GM13977 (cell line): ENCODE measurements around the gene CACNA1C.

ENCODE experiments used
- DNase-seq: peaks from one replicate; pipeline ENCODE4 v3.0.0; 2012; ENCODE audit warnings: low spot score
- in situ Hi-C: fragments of 300-500 bp; cut with MboI; formaldehyde crosslinking; loops from one replicate; pipeline ENCODE4 v1.12.0; 2022; ENCODE audit warnings: low sequenced_read_pairs, low pct_unique_long_range_greater_than_20kb, mixed read lengths, inconsistent platforms; ENCODE audit not compliant: unreplicated experiment
- TF ChIP-seq, protein P1 (sequence below): IDR thresholded peaks from 2 replicates; pipeline ENCODE4 v1.5.1; 2012; ENCODE audit warnings: mild to moderate bottlenecking, control low read depth; ENCODE audit not compliant: insufficient read depth; ENCODE audit errors: extremely low read depth, missing control alignments

The CACNA1C gene

DNA sequence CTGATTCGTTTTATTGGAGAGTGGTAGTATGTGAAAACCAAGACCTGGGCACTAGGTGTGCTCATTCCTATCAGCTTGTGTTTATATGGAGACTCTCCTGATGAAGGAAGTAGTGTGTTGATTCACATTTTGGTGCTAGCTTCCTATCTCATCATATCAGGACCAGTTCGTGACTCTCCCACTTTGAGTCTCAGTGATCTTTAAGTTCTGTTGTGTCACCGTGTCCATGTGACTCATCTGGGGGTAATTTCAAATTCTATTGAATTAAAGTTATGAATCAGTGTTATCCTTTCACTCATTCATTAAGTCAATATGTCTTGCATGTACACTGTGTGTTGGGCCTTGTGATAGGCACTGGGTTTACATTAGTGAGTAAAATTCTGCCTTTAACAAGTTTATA lies 180.2 kb downstream of the CACNA1C start:
- no peak for DNase-seq
- in situ Hi-C loops, result no loop called here
- TF ChIP-seq, protein P1, sequence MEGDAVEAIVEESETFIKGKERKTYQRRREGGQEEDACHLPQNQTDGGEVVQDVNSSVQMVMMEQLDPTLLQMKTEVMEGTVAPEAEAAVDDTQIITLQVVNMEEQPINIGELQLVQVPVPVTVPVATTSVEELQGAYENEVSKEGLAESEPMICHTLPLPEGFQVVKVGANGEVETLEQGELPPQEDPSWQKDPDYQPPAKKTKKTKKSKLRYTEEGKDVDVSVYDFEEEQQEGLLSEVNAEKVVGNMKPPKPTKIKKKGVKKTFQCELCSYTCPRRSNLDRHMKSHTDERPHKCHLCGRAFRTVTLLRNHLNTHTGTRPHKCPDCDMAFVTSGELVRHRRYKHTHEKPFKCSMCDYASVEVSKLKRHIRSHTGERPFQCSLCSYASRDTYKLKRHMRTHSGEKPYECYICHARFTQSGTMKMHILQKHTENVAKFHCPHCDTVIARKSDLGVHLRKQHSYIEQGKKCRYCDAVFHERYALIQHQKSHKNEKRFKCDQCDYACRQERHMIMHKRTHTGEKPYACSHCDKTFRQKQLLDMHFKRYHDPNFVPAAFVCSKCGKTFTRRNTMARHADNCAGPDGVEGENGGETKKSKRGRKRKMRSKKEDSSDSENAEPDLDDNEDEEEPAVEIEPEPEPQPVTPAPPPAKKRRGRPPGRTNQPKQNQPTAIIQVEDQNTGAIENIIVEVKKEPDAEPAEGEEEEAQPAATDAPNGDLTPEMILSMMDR, result no peak

DNA sequence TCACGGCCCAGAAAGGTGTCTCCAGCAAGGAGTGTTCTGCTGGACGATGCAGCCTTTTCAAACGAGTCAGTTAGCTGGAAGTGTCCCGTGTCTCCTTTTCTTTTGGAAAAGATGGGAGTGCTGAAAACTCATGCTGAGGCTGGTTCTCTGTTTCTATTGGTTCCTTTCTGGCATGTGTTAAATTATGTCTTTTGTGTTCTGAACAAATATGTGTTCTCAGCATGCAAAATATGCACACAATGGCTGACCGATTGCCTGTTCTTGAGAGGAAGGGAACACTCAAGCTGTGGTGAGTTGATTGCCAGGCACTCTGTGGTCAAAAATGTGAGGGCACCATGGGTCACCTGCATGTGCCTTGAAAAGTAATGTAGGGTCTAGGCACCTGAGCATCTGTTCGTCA lies 181.3 kb downstream of the CACNA1C start:
- in situ Hi-C loops, result no loop called here
- TF ChIP-seq, protein P1, result no peak
- DNase-seq, result no peak

DNA sequence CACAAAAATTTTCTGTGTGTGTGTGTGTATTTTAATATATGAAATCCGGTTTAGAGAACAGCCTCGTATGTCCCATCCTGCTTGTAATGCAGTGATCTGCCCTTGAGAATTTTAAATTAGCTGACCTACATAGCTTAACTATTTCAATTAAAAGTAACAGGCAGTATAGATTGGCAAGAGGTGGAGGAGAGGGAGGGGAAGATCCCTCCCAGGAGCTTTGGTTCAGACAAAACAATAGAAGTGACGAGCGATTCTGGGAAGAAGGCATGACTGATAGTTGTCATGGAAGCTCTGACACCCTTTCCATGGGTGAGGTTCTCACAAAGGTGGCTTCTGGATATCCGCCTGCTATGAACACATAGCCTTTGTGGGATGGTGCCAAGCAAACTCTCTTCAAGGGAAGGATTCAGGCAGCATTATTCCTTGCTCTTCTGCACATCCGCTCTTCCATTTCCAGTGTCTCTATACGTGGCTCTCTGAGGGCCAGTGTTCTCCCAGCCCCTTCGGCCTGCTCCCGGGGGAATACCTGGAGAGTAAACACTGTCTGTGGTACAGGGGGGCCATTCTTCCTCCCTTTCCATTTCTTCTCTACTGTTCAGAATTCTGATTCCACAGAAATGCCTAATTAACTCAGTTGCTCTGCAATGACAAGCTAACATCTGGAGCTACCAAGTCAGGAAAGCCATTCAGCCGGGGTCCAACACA lies 182.0 kb downstream of the CACNA1C start:
- in situ Hi-C loops, result no loop called here
- TF ChIP-seq, protein P1, result no peak
- DNase-seq, result no peak

DNA sequence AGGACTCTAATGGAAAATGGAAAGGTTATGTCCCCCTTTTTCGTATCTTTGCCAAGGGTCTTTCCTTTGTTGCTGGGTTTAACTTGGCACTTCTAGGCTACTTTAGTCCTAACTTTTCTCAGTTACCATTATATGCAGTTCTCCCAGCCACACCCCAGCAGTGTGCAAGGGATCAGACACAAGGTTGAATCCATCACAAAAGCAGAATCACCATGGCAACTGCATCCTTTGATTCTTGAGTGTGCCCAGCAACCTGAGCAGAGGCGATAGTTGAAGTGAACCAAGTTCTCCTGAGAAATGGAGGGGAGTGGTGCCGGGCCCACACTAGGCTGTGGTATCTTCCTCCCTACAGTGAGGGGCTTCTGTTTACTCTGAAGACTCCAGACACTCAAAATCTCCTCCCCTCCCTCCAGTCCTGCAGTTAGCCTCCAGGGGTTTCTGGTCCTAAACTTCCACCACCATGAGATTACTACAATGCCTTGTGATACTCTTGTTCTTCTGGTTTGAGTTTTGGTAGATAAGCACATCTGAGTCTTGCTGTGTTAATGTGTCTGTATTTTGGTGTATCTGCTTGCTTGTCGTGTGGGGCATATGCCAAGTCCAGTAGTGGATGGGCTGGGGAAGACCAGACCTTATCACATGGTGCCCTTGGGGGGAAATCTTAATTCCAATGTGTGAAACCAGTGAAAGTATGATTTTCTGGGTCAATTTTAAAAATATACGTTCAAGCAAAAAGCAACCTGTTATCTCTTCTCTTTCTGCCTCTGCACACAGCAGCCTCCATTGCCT lies 183.9 kb downstream of the CACNA1C start:
- TF ChIP-seq, protein P1, result no peak
- in situ Hi-C loops, result no loop called here
- DNase-seq, result no peak

DNA sequence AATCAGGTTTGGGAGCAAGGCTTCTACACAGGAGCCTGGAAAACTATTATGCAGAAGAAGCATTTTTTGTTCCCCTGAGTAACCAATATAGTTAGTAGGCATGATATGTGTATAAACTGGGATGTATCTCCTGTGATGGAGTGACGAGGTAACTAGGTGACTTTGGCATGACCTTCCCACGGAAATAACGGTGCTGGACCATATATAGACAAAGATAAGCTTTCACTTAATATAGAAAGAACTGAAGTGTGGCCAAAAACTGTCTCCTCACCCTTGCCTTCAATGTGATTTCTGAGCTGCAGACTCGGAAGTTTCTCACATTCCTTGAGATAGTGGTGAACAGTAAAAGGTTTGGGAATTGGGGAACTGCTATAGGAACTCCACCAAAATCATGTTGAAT lies 185.3 kb downstream of the CACNA1C start:
- TF ChIP-seq, protein P1, result no peak
- no peak for DNase-seq
- in situ Hi-C loops, result no loop called here

DNA sequence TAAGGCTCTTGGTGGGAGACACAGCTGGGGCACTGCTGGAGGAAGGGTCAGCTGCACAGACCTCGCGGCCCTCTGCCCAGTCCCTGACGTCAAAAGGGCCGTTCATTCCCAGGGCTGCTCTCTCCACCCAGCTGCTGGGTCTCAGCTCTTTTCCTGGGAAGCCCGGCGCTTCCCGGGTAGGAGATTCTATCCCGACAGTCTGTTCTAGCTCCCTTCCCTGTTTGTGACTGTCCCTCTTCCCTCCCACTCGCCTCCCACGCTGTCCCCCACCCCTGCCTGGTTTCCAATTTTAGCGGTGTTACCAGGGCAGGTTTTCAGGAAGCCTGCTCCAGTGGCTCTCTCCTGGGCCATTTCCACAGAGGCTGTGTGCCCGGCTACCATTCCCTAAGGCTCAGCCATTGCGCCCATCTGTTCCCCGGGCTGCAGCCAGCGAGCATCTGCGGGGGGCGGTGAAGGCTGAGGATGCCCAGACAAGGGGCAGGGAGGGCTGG lies 186.6 kb downstream of the CACNA1C start:
- TF ChIP-seq, protein P1, result no peak
- DNase-seq, result no peak
- in situ Hi-C loops, result no loop called here
